Stimulated activated CD4-positive, alpha-beta T cell treated with anti-CD3 and anti-CD28 coated beads, TNF-alpha, amount 100 ng/mL, for 1 hour (primary cell): Measurements from ENCODE around the gene EYS.
"Not testable (repeated sequence)": the region's sequence is repeated elsewhere in the genome, so short reads cannot be mapped to it uniquely, and the experiment has no call there.

Experiments
- DNase-seq, 3 donors: peaks; one replicate each; pipeline ENCODE4 v3.0.0-alpha.2; 2020; ENCODE audit warnings: low read depth in 3 of 3, low spot score in 1 of 3

The EYS gene

GRCh38 chr6:63881791-63882190 is 1825.2 kb downstream of the EYS start:
- DNase-seq = no peak

- DNase-seq = no peak
These were observed 1834.8 kb downstream of the EYS start for GRCh38 chr6:63872233-63872632.

GRCh38 chr6:63868351-63868750 is 1838.7 kb downstream of the EYS start:
- no peak for DNase-seq

GRCh38 chr6:63864671-63865318 is 1842.2 kb downstream of the EYS start:
- no peak for DNase-seq

- DNase-seq = no peak
These were observed 1843.0 kb downstream of the EYS start for GRCh38 chr6:63864061-63864460.

GRCh38 chr6:63862486-63863198 is 1844.4 kb downstream of the EYS start:
- no peak for DNase-seq

GRCh38 chr6:63859528-63859927 is 1847.5 kb downstream of the EYS start:
- no peak for DNase-seq

- DNase-seq = no peak
These were observed 1848.3 kb downstream of the EYS start for GRCh38 chr6:63858691-63859090.

GRCh38 chr6:63856271-63856670 is 1850.8 kb downstream of the EYS start:
- no peak for DNase-seq

GRCh38 chr6:63844287-63844686 is 1862.7 kb downstream of the EYS start:
- no peak for DNase-seq

GRCh38 chr6:63839485-63839884 is 1867.5 kb downstream of the EYS start:
- no peak for DNase-seq

GRCh38 chr6:63828678-63829077 is 1878.3 kb downstream of the EYS start:
- not testable (repeated sequence) for DNase-seq

GRCh38 chr6:63824722-63825121 is 1882.3 kb downstream of the EYS start:
- DNase-seq = no peak

GRCh38 chr6:63821442-63821841 is 1885.6 kb downstream of the EYS start:
- DNase-seq = no peak

GRCh38 chr6:63819831-63820230 is 1887.2 kb downstream of the EYS start:
- no peak for DNase-seq

GRCh38 chr6:63817492-63818050 is 1889.5 kb downstream of the EYS start:
- DNase-seq = no peak

- no peak for DNase-seq
These were observed 1890.0 kb downstream of the EYS start for GRCh38 chr6:63816982-63817436.

GRCh38 chr6:63816401-63816981 is 1890.5 kb downstream of the EYS start:
- no peak for DNase-seq

- no peak for DNase-seq
These were observed 1892.6 kb downstream of the EYS start for GRCh38 chr6:63814459-63814858.

- DNase-seq = no peak
These were observed 1893.4 kb downstream of the EYS start for GRCh38 chr6:63813566-63814120.

- no peak for DNase-seq
These were observed 1898.5 kb downstream of the EYS start for GRCh38 chr6:63808576-63808975.

GRCh38 chr6:63807056-63807455 is 1900.0 kb downstream of the EYS start:
- DNase-seq = no peak
